SK-N-SH treated with all-trans-retinoic acid at 6 μM for 48 hours (cell line): ENCODE measurements around the gene PDIK1L.

Experiments used
- ATAC-seq: fragments of 200-7000 bp; cut with Tn5 transposase; 3 replicates; pipeline ENCODE4 v1.9.1; 2020; ENCODE audit warnings: mild to moderate bottlenecking, moderate library complexity
- ARNTL ChIP-seq: fragments of 450-650 bp; formaldehyde crosslinking; IDR thresholded peaks from 2 replicates; pipeline ENCODE4 v1.5.0; 2020; ENCODE audit warnings: low read depth, mild to moderate bottlenecking, moderate library complexity, borderline replicate concordance
- BACH2 ChIP-seq: fragments of 250-450 bp; sonication (Bioruptor Pico); IDR thresholded peaks from 2 replicates; pipeline ENCODE4 v1.9.0; 2021; ENCODE audit warnings: mild to moderate bottlenecking, borderline replicate concordance
- CREB5 ChIP-seq: fragments of 250-450 bp; sonication (Bioruptor Pico); IDR thresholded peaks from 2 replicates; pipeline ENCODE4 v1.5.1; 2020; ENCODE audit warnings: low read depth, mild to moderate bottlenecking, moderate library complexity
- CSDC2 ChIP-seq: fragments of 250-450 bp; sonication (Bioruptor Pico); IDR thresholded peaks from 2 replicates; pipeline ENCODE4 v1.5.0; 2020; ENCODE audit warnings: mild to moderate bottlenecking, moderate library complexity
- CSRNP3 ChIP-seq: fragments of 250-450 bp; sonication (Bioruptor Pico); IDR thresholded peaks from 2 replicates; pipeline ENCODE4 v1.5.1; 2021; ENCODE audit warnings: mild to moderate bottlenecking, moderate library complexity
- ESRRG ChIP-seq: fragments of 250-450 bp; sonication (Bioruptor Pico); IDR thresholded peaks from 2 replicates; pipeline ENCODE4 v1.6.1; 2021; ENCODE audit warnings: mild to moderate bottlenecking
- ISL1 ChIP-seq: fragments of 250-450 bp; sonication (Bioruptor Pico); IDR thresholded peaks from 2 replicates; pipeline ENCODE4 v2.1.2; 2022; ENCODE audit warnings: mild to moderate bottlenecking, moderate library complexity
- OSR1 ChIP-seq: fragments of 250-450 bp; sonication (Bioruptor Pico); IDR thresholded peaks from 2 replicates; pipeline ENCODE4 v1.8.0; 2022; ENCODE audit warnings: moderate library complexity, mild to moderate bottlenecking, inconsistent platforms
- PATZ1 ChIP-seq: fragments of 250-450 bp; sonication (Bioruptor Pico); IDR thresholded peaks from 2 replicates; pipeline ENCODE4 v1.8.0; 2020; ENCODE audit warnings: mild to moderate bottlenecking, moderate library complexity, borderline replicate concordance
- POU6F1 ChIP-seq: fragments of 250-450 bp; sonication (Bioruptor Pico); IDR thresholded peaks from 2 replicates; pipeline ENCODE4 v1.8.0; 2021; ENCODE audit warnings: low read depth, mild to moderate bottlenecking, moderate library complexity, borderline replicate concordance
- PPARA ChIP-seq: fragments of 250-450 bp; sonication (Bioruptor Pico); IDR thresholded peaks from 2 replicates; pipeline ENCODE4 v1.5.0; 2020; ENCODE audit warnings: mild to moderate bottlenecking, borderline replicate concordance
- RARB ChIP-seq: fragments of 250-450 bp; sonication (Bioruptor Pico); IDR thresholded peaks from 2 replicates; pipeline ENCODE4 v1.8.0; 2021; ENCODE audit warnings: mild to moderate bottlenecking, moderate library complexity
- SNAI2 ChIP-seq: fragments of 250-450 bp; sonication (Bioruptor Pico); IDR thresholded peaks from 2 replicates; pipeline ENCODE4 v1.5.0; 2020; ENCODE audit warnings: mild to moderate bottlenecking, moderate library complexity
- TCF4 ChIP-seq: fragments of 250-450 bp; sonication (Bioruptor Pico); IDR thresholded peaks from 2 replicates; pipeline ENCODE4 v1.8.0; 2021; ENCODE audit warnings: mild to moderate bottlenecking, moderate library complexity, borderline replicate concordance
- TSHZ2 ChIP-seq: fragments of 250-450 bp; sonication (Bioruptor Pico); IDR thresholded peaks from 2 replicates; pipeline ENCODE4 v1.5.0; 2020; ENCODE audit warnings: mild to moderate bottlenecking, moderate library complexity
- ZC3H10 ChIP-seq: fragments of 250-450 bp; sonication (Bioruptor Pico); IDR thresholded peaks from 2 replicates; pipeline ENCODE4 v1.5.1; 2021; ENCODE audit warnings: mild to moderate bottlenecking, moderate library complexity
- ZFP3 ChIP-seq: fragments of 250-450 bp; sonication (Bioruptor Pico); IDR thresholded peaks from 2 replicates; pipeline ENCODE4 v1.5.0; 2020; ENCODE audit warnings: mild to moderate bottlenecking, moderate library complexity
- ZFP30 ChIP-seq: fragments of 450-650 bp; formaldehyde crosslinking; IDR thresholded peaks from 2 replicates; pipeline ENCODE4 v1.5.0; 2022; ENCODE audit warnings: mild to moderate bottlenecking, moderate library complexity
- ZNF565 ChIP-seq: fragments of 450-650 bp; formaldehyde crosslinking; conservative IDR thresholded peaks from 2 replicates; pipeline ENCODE4 v1.5.0; 2020; ENCODE audit warnings: low read depth, mild to moderate bottlenecking, moderate library complexity
- ZNF70 ChIP-seq: fragments of 450-650 bp; formaldehyde crosslinking; IDR thresholded peaks from 2 replicates; pipeline ENCODE4 v1.5.0; 2020; ENCODE audit warnings: mild to moderate bottlenecking, moderate library complexity
- ZNF8 ChIP-seq: fragments of 450-650 bp; formaldehyde crosslinking; IDR thresholded peaks from 2 replicates; pipeline ENCODE4 v1.5.0; 2020; ENCODE audit warnings: mild to moderate bottlenecking, moderate library complexity

Gene PDIK1L

GRCh38 chr1:26070963-26071342, 40.7 kb upstream of the PDIK1L start:
- TF ChIP-seq TSHZ2 (CRISPR knock-in tag) (no peak), ZNF70 (CRISPR knock-in tag) (no peak), ZFP3 (no peak), CSRNP3 (CRISPR knock-in tag) (no peak), ZC3H10 (CRISPR knock-in tag) (no peak), OSR1 (no peak), SNAI2 (CRISPR knock-in tag) (no peak), BACH2 (CRISPR knock-in tag) (no peak), ISL1 (CRISPR knock-in tag) (no peak), ZNF565 (CRISPR knock-in tag) (no peak)
- no peak for ATAC-seq

- TF ChIP-seq CSRNP3 (CRISPR knock-in tag) (no peak), RARB (CRISPR knock-in tag) (no peak), ISL1 (CRISPR knock-in tag) (no peak), POU6F1 (CRISPR knock-in tag) (no peak), TCF4 (no peak), ZNF565 (CRISPR knock-in tag) (no peak), ZNF8 (no peak)
- no peak for ATAC-seq
Measured at GRCh38 chr1:26072305-26072704, 39.3 kb upstream of the PDIK1L start.

GRCh38 chr1:26075421-26076144, 36.0 kb upstream of the PDIK1L start:
- ATAC-seq, result no peak
- TF ChIP-seq SNAI2 (CRISPR knock-in tag) (no peak), ISL1 (CRISPR knock-in tag) (no peak), ZC3H10 (CRISPR knock-in tag) (no peak), RARB (CRISPR knock-in tag) (no peak), ARNTL (no peak), ZNF8 (no peak), TSHZ2 (CRISPR knock-in tag) (no peak), OSR1 (no peak), PATZ1 (CRISPR knock-in tag) (no peak), ZFP30 (CRISPR knock-in tag) (no peak), ESRRG (CRISPR knock-in tag) (no peak), POU6F1 (CRISPR knock-in tag) (no peak), BACH2 (CRISPR knock-in tag) (no peak), CSDC2 (CRISPR knock-in tag) (no peak), CREB5 (no peak), ZNF565 (CRISPR knock-in tag) (no peak), ZNF70 (CRISPR knock-in tag) (no peak), PPARA (CRISPR knock-in tag) (no peak)
